ENCODE measurements around the gene PSMD1. TPM values are rescaled to one million over a fixed set of nuclear protein-coding genes. Genes with fewer than 3 reads are reported as not detected.
"Not testable (repeated sequence)": the region's sequence is repeated elsewhere in the genome, so short reads cannot be mapped to it uniquely, and the experiment has no call there.

PSMD1 gene
- total RNA-seq, 1 donor from 2014 or later, result 104 TPM

DNA sequence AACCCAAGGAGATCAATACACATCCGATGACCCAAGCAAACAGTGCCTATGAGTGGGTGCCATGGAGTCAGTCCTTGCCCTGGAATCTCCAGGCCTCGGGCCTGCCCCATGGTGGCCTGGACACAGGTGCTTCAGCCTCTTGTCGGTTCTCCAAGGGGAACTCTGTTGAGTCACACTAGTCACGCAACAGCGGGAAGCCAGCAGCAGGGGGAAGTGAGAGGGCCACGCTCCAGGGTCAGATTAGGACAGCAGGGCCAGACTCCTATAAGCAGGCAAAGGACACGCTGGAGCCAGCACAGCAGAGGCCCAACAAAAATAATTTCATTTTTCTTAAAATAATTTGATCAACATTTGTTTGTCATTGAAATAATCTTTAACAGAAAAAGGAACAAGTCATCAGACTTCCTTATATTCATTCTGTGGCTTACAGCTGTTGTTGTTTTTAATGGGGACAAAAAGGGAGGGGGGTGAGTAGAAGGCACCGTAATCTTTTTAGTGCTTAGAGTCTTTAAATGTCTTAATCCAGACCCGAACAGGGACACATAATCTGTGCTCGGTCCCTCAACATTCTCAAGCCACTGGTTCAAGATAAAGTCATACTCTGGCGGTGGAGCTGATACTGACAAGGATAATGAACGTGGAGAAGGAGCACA, 125.3 kb downstream of the PSMD1 start:
- DNase-seq (ENCODE audit: extremely low read depth, low read depth, low spot score), result no peak

DNA sequence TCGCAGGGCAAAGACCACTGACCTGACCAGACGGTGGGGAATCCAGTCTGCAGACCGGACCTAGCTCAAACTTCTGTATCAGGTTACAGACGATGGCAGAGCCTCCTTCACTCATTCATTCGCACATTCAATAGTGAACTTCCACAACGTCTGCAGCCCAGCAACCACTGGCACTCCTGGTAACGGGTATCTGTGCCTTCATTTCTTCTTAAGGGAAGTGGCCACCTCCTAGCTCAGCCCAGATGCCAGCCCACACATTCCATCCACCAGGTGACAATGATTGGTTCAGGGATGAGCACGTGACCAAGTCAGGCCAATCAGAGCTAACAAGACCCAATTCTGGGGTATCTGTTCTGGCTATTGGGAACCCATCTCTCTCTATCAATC, 125.8 kb downstream of the PSMD1 start:
- DNase-seq (ENCODE audit: extremely low read depth, low read depth, low spot score), result no peak

DNA sequence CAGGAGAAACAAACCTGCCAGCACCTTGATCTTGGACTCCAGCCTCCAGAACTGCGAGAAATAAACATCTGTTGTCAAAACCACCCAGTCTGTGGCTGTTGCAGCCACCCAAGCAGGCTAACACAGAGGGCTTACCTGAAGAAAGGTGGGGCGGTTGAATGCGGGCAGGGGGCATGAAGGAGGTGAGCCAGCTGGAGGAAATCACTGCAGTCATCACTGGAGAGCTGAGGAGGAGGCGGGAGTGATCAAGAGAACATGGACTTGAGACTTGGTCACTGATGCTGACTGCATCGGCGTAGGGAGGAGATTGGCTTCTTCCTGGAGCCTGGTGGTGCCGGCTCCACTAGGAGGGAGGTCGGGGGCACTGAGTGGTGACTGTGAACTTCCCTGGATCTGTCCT, 127.2 kb downstream of the PSMD1 start:
- DNase-seq (ENCODE audit: extremely low read depth, low read depth, low spot score), result no peak

DNA sequence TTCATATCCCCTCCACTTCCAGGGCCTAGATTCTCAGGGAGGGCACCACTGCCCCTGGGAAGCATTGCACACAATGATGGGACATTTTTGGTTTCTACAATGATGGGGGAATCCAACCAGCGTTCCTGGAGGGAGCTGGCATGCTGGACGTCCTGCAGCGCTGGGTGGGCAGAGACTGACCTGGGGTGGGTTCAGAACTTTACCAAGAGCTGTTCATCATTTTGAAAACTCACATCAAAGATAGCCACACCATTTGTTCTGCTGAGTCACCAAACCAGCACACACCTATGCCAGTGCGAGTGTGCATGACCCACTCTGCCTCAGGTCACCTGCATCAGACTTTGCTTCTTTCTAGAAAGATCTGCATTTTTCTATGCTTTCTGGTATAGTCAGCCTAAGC, 127.7 kb downstream of the PSMD1 start:
- no peak for DNase-seq (ENCODE audit: extremely low read depth, low read depth, low spot score)

DNA sequence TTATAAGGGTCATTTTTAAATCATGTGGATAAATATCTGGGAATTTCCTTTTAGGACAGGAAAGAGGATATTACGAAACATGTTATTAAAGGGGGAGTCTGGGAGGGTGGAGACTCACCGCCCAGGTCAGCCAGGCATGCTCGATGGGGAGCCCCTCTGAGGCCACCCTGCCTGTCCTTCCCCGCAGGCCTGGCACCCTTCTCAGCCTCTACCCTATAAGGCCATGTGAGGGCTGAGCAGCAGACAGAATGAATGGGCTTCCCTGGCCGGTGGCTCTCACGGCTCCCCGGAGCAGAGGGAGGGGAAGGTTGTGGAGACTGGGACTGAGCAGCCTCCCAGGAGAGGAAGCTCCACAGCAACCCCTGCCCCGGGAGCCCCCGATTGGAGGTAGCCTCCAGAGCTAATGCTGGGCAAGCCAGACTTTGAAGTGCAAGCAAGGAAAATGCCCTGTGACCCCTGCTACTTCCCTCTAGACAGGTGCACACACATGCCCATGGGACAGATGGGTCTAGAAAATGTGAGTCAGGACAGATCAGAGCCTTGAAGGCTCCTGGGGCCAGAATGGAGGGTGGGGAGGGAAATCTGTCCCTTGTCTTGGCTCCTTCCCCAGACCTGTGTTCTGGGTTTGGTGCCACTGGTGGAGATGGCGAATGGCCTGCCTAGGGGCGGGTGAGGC, 128.5 kb downstream of the PSMD1 start:
- DNase-seq (ENCODE audit: extremely low read depth, low read depth, low spot score), result no peak

DNA sequence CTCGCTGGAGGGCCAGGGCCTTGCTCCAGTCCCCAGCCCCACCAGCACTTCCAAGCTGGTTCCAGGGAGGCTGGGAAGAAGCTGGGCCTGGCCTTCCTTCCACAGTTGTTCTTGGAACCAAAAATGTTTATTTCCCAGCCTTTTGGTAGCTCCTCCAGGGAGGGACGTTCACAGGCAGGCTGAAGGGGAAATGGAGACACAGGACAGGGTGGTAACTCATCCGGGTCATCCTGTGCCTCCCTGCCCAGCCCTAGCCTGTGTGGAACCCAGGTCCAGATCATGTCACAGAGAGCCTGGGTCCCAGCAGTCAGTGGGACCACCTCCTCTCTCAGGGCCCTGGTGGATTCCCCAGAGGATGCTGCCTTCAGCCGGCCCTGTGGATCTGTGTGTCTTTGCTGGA, 129.2 kb downstream of the PSMD1 start:
- DNase-seq (ENCODE audit: extremely low read depth, low read depth, low spot score), result no peak

DNA sequence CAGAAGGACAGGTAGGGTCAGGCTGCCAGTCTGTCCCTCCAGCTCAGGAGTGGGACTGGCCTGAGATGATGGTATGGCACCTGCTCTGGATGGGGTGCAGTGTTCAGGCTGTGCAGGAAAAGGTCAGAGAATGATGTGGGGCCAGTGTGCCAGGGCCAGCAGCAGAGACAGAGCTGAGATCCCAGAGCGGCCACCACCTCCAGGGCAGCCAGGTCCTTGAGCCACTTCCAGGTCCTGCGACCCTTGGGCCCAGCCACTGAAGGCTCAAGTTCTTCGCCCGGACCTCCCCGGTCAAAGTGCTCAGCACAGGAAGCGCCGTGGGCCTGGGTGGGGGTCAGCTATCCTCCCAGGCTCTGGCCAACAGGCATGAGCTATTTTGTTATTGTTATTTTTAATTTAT, 129.7 kb downstream of the PSMD1 start:
- no peak for DNase-seq (ENCODE audit: extremely low read depth, low read depth, low spot score)

DNA sequence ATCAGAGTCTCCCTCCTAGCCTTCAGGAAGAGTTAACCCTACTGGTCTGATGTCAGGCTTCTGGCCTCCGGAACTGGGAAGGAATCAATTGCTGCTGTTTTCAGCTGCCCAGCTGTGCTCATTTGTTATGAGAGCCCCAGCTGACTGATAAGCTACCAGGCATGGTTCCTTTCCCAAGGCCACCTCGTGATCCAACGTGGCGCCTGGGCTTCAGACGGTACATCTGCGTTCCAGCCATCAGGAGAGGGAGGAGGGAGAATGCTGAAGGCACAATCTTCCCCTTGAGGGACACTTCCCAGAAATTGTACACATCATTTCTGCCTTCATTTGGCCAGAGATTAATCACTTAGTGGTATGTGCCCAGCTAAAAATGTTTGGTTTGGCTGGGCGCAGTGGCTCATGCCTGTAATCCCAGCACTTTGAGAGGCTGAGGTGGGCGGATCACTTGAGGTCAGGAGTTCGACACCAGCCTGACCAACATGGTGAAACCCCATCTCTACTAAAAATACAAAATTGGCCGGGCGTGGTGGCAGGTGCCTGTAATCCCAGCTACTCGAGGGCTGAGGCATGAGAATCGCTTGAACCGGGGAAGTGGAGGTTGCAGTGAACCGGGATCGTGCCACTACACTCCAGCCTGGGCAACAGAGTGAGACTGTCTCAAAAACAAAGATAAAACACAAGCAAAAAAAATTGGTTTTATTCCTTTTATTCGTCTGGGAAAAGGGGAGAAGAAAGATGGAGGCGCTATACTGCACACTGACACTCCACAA, 131.3 kb downstream of the PSMD1 start:
- DNase-seq (ENCODE audit: extremely low read depth, low read depth, low spot score), result no peak

DNA sequence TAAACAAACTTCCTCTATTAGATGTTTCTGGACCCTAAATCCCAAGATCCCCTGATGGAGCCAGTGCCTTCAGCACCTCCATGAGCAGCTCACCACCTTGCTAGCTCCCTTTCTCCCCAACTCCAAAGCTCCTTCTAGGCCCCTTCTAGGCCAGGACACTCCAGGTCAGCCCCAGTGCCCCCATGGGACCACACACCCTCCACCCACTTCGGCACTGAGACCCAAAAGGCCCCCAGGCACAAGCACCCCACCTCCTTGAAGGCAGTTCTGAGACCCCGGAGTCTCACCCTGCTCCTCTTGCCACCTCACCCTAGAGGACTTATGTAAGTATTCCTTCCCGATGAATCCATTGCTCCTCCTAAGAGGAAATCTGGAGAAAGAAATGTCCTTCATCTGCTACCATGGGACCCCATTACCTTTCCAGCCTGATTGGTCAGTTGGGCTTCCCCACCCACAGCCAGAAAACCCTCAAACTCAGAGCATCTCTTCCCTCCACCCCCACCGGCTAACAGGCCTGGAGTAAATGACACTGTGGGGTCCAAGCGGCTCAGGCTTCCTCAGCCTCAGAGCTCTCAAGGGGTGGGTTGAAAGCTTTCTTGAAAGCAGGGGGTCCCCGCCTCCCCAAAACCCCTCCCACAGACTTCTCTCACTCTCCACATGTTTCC, 132.0 kb downstream of the PSMD1 start:
- DNase-seq (ENCODE audit: extremely low read depth, low read depth, low spot score), result no peak

DNA sequence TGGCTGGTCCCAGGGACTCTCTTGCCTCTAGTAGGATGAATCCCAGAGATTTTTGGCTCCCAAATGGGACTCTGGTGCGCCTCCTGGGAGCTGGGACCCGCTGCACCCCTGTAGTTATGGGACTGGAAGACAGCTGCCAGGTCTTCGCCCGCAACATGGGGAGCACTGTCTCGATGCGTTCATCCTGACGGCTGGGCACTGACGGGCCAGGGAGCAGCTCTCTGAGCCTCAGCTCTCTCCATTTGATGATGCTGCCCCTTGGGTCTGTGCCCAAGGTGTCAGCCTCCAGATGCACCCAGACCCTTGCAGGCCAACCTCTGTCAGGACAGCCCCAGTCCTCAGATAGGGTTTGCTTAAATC, 132.5 kb downstream of the PSMD1 start:
- no peak for DNase-seq (ENCODE audit: extremely low read depth, low read depth, low spot score)

DNA sequence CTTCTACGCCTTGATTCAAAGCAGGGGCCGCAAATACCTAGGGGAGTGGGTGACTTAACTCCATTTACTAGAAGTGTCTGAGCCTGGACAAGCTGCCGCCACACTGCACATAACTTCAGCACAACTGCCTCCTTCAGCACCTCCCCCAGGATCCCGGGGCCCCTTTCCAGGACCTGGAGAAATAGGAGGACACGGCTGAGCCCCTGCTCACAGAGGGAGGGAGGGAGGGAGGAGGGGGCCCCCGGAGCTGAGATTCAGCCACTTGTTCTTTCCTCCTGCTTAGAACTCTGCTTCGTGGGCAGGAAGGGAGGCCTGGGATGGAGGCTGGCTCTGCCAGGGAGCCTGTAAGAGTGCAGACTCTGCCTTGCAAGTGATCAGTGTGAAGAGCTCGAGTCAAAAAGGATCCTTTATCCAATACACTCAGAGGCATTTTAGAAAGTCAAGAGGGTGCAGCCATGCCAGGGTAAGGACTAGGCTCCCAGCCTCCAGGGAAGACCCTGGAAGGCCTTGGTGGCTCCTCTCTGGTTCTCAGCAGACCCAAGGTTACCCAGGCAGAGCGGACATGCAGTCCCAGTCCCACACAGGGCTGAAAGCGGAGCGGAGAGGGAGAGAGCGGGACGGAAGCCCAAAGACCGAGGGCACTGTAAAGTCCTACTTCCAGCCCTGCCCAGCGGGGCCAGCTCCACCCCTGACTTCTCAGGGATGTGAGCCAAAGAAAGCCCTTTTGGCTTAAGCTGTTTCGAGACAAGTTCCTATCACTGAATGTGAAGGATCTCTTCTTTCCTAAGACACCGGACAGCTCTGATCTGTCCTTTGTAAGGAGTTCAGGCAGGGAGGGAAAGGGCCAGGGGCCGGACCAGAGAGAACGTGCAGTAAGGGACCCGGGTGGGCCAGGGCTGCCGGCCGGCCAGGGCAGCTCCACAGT, 133.2 kb downstream of the PSMD1 start:
- no peak for DNase-seq (ENCODE audit: extremely low read depth, low read depth, low spot score)

DNA sequence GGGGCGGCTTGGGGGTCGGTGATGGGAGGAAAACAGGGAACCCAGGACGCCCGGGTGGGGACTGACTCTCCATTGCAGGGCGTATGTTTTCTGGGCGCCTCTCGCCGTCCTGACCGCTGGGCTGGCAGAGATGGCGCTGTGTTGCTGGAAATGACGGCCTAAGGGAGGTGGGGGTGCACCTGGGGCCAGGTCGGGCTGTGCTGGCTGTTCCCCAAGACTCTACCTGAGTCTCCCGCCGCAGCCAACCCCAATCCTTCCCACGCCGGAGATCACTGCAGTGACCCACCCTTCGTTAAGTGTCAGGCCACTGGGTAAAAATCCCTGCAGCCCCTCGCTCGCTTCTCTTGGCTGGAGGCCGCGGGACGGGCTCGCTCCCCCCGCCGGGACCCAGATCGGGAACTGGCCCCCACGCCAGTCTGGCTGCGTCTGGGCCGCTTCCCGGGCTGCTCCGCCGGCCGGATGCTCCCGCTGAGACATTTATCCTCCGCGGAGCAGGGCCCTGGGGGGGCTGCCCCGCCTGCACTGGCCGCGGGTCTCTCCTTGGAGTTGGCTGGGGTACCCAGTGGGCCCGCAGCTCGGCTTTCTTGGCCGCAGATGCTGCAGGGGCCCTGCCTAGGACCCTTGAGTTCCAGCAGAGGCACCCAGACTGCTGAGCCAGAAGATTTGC, 134.0 kb downstream of the PSMD1 start:
- DNase-seq (ENCODE audit: extremely low read depth, low read depth, low spot score), result no peak

DNA sequence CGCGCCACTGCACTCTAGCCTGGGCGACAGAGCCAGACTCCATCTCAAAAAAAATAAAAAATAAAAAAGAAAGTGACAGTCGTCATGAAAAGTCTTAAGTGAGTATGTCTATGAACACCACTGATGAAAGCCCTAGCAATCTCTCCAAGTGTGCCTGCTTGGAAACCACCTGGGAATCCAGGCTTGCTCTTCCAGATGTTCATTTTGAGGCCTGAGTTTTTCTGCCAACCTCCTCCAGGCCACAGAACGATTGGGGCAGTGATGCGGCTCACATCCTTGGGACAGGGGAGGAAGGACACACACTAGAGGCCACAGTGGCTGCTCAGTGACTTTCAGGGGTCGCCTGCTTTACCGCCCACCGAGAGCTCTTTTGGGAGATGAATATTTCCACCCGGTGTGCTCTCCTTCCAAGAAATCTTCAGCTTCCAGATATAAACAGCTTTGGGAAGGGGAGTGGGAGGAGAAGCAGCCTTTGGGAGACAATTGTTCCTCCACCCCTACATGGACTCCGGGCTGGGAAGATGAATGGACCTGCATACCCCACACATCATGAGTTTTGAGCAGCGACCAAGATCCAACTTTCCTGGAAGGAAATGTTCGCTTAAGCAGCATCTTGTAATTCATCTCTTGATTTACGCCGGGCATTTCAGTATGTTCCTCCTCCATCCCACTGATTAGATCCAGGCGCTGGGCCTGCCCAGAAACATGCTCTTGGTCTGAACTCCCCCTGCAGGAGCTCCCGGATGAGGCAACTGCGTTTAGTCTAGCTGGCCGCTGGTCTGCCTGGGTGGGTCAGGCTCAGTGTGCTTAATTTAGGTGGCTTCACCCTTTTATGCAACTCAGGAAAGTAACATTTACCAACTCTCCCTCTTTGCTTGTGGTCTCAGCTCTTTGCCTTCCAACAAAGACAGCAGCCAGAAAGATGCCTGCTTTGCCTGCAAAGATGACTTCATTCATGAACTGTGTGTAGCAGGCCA, 135.5 kb downstream of the PSMD1 start:
- no peak for DNase-seq (ENCODE audit: extremely low read depth, low read depth, low spot score)

DNA sequence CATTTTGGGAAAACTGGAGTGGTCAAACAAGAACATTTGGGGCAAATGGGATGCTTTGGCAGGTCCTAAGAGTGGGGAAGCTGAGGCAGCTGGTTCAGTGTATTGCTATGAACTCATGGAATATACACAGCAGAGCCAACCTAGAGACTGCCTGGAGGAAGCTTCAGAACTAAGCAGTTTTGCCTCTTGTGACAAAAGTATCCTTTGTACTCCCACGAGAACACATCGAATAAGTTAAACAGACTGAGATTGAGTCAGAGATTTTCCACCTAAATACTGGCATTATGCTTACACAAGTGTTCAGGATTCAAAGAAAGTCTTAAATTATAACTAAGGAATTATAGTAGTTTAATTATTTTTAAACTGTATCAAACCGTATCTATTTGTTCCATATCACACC, 136.5 kb downstream of the PSMD1 start:
- no peak for DNase-seq (ENCODE audit: extremely low read depth, low read depth, low spot score)

DNA sequence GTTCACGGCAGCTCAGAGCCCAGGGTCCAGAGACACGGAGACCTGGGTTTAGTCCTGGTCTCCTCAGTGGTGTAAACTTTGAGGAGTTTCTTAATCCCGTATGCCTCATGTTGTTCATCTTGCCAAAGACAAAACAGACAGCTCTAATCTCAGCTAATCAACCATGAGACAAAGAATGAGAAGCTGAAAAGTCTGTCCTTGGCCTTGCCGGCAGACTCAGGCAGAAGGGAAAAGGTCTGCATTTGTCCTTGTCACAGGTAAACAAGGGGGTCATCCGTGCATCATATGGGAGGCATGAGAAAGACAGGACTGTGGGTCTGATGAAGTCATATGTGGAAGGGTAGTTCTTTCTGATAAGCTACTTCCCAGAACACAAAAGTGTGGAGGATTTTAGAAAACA, 139.9 kb downstream of the PSMD1 start:
- DNase-seq (ENCODE audit: extremely low read depth, low read depth, low spot score), result no peak

DNA sequence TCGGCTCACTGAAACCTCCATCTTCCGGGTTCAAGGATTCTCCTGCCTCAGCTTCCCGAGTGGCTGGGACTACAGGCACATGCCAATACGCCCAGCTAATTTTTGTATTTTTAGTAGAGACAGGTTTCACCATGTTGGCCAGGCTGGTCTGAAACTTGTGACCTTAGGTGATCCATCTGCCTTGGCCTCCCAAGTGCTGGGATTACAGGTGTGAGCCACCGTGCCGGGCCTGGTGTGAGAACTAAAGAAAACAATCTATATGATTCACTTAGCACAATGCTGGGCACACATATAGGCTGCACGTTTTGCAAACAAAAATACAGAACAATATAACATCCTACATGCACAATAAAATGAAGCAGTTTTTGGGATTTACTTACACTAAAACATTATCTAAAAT, 140.5 kb downstream of the PSMD1 start:
- DNase-seq (ENCODE audit: extremely low read depth, low read depth, low spot score), result not testable (repeated sequence)

DNA sequence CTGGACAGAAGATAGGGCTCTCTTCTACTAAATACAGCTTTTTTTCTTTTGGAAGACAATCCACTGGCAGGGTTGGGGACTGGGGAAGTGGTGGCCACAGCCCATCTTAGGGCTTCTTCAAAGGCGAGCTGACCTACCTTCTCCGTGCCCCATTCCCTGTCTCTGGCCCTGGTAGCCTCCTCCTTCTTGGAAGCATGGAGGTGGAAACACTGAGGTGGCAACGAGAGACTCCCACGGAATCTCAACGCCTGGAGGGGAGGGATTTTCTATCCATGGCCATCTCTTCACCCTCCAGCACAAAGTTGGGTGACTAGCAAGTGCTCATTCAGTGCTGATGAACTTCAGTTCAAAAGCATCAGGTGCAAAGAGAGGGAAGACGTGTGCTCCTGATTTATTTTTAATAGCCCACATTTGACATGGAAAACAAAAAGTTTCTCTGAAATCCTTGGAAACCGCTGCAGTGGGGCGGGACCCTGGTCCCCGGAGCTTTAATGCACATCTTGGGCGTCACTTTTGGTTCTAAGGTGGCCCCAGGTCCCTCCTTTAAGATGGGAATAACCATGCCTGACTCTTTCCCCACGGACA, 141.1 kb downstream of the PSMD1 start:
- no peak for DNase-seq (ENCODE audit: extremely low read depth, low read depth, low spot score)
